ENCODE measurements around the gene RAC3.

RAC3 gene

GRCh38 chr17:81992306-81993102 is 39.0 kb upstream of the RAC3 start:
- Histone ChIP-seq H3K27me3 (replicated peaks; ENCODE audit: control insufficient read depth, insufficient read depth, low read length, poor library complexity, severe bottlenecking) (no peaks in the 10 kb centered on the region), H3K36me3 (ENCODE audit: control insufficient read depth, insufficient read depth, low read length) (peaks cover 9% of the 10 kb centered on the region), H3K9me3 (ENCODE audit: control insufficient read depth, low read length) (no peaks in the 10 kb centered on the region), H3K27ac (ENCODE audit: insufficient read depth, low read length, poor library complexity, severe bottlenecking) (no peak overlapping the region), H3K4me1 (ENCODE audit: control insufficient read depth, insufficient read depth, low read length, poor library complexity, severe bottlenecking) (no peaks in the 10 kb centered on the region), H3K4me3 (ENCODE audit: insufficient read depth, low read depth, low read length, poor library complexity, severe bottlenecking) (no peak overlapping the region)
- DNase-seq = no peak

GRCh38 chr17:81993729-81994592 is 37.5 kb upstream of the RAC3 start:
- H3K4me3 ChIP-seq (ENCODE audit: insufficient read depth, low read depth, low read length, poor library complexity, severe bottlenecking) = no peak overlapping the region
- no peaks in the 10 kb centered on the region for H3K27me3 ChIP-seq (replicated peaks; ENCODE audit: control insufficient read depth, insufficient read depth, low read length, poor library complexity, severe bottlenecking)
- peaks cover 9% of the 10 kb centered on the region for H3K36me3 ChIP-seq (ENCODE audit: control insufficient read depth, insufficient read depth, low read length)
- no peaks in the 10 kb centered on the region for H3K9me3 ChIP-seq (ENCODE audit: control insufficient read depth, low read length)
- DNase-seq = no peak
- H3K4me1 ChIP-seq (ENCODE audit: control insufficient read depth, insufficient read depth, low read length, poor library complexity, severe bottlenecking) = no peaks in the 10 kb centered on the region
- H3K27ac ChIP-seq (ENCODE audit: insufficient read depth, low read length, poor library complexity, severe bottlenecking) = no peak overlapping the region

DNA sequence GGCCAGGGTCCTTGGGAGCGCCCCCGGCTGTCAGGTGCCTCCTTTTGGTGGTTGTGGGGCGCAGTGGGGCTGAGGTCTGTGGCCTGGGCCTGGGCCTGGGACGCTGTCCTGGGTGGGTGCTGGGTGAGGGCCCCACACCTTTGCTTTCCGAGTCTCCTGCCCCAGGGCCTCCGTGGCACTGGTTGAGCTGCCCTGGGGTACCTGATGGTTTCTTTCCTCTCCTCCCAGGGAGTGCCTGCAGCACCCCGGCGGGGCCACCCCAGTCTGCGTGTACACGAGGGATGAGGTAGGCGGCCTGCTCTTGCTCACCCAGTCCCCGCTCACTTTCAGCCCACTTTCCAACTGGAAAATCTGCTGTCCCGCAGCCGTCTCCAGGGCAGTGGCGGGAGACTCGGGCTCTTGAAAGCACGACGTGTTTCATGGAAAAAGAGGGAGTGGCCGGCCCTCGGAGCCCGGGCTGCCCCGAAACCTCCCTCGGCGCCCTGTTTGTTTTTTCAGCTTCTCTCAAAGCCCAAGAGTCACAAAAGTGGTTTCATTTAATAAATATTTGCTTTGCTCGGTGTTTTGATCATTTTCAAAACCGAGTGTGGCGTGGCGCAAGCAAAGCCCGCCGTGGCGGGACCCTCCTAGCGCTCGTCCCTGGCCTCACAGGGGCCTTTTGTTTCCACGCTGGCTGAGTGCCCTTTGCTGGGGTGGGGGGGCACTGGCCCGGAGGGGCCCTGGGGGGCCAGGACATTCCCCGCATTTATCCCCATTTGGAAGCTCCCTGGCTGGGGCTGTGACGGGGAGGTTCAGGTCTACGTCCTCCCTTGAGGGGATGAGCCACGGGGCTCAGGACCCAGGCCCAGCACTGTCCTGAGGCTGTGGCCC is 36.6 kb upstream of the RAC3 start:
- Histone ChIP-seq H3K9me3 (ENCODE audit: control insufficient read depth, low read length) (no peaks in the 10 kb centered on the region), H3K36me3 (ENCODE audit: control insufficient read depth, insufficient read depth, low read length) (peaks cover 9% of the 10 kb centered on the region), H3K4me3 (ENCODE audit: insufficient read depth, low read depth, low read length, poor library complexity, severe bottlenecking) (no peak overlapping the region), H3K27ac (ENCODE audit: insufficient read depth, low read length, poor library complexity, severe bottlenecking) (no peak overlapping the region), H3K27me3 (replicated peaks; ENCODE audit: control insufficient read depth, insufficient read depth, low read length, poor library complexity, severe bottlenecking) (no peaks in the 10 kb centered on the region), H3K4me1 (ENCODE audit: control insufficient read depth, insufficient read depth, low read length, poor library complexity, severe bottlenecking) (no peaks in the 10 kb centered on the region)
- no peak for DNase-seq

DNA sequence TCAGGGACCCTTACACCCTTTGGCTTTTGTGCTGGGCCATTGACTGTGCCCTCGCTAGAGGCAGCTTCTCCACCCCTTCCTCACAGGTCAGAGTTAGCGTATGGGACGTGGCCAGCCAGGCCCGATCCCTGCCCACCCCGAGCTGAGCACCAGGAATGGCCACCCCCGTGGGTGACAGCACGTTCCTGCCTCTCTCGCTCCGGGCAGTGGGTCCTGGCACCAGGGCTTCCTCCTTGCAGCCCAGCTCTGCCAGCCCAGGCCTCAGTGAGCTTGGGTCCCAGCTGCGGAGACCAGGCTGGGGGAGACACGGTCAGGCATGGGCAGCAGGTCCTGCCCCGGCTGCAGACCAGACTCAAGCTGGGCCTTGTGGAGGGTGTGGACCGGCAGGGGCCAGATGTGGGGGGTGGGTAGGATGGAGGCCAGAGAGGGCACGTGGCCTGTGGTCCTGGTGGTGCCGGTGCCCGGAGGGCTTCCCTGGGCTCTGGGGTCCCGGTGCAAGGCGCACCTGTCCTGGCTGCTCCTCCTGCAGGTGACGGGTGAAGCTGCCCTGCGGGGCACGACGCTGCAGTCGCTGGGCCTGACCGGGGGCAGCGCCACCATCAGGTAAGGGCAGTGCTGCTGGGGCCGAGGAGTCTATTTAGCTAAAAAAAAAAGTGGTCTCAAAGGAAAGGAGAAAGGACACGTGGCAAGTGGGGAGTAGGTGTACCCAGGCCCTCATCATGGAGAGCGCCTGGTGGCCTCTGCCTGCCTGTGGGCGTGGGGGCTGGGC is 35.8 kb upstream of the RAC3 start:
- Histone ChIP-seq H3K27me3 (replicated peaks; ENCODE audit: control insufficient read depth, insufficient read depth, low read length, poor library complexity, severe bottlenecking) (no peaks in the 10 kb centered on the region), H3K36me3 (ENCODE audit: control insufficient read depth, insufficient read depth, low read length) (peaks cover 9% of the 10 kb centered on the region), H3K4me3 (ENCODE audit: insufficient read depth, low read depth, low read length, poor library complexity, severe bottlenecking) (no peak overlapping the region), H3K4me1 (ENCODE audit: control insufficient read depth, insufficient read depth, low read length, poor library complexity, severe bottlenecking) (no peaks in the 10 kb centered on the region), H3K9me3 (ENCODE audit: control insufficient read depth, low read length) (no peaks in the 10 kb centered on the region), H3K27ac (ENCODE audit: insufficient read depth, low read length, poor library complexity, severe bottlenecking) (no peak overlapping the region)
- no peak for DNase-seq

GRCh38 chr17:81996232-81996756 is 35.2 kb upstream of the RAC3 start:
- Histone ChIP-seq H3K4me1 (ENCODE audit: control insufficient read depth, insufficient read depth, low read length, poor library complexity, severe bottlenecking) (no peaks in the 10 kb centered on the region), H3K36me3 (ENCODE audit: control insufficient read depth, insufficient read depth, low read length) (peaks cover 9% of the 10 kb centered on the region)

DNA sequence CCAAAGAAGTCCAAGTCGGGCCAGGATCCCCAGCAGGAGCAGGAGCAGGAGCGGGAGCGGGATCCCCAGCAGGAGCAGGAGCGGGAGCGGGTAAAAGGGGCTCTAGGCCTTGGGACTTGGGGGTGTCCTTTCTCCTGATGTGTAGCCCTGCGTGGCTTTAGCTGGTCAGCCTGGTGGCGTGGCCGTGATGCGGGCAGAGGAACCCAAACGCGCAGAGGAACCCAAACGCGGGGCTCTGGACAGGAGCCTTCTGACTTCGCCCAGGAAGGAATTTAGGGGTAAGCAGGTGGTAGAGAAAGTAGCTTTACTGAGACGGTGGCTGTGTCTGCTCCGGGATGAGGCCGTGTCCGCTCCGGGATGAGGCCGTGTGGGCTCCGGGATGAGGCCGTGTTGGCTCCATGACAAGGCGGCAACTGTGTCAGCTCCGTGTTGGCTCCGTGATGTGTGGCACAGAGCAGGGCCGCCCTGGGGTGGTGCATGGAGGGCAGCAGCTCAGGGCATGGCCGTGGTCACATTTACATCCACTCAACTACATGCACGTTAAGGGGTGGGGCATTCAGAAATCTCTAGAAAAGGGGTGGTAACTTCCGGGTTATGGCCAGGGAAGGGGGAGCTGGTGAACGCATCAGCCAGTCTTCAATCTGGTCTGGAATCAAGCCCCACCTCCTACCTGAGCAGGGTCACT is 34.6 kb upstream of the RAC3 start:
- no peaks in the 10 kb centered on the region for H3K4me1 ChIP-seq (ENCODE audit: control insufficient read depth, insufficient read depth, low read length, poor library complexity, severe bottlenecking)
- no peaks in the 10 kb centered on the region for H3K9me3 ChIP-seq (ENCODE audit: control insufficient read depth, low read length)
- no peak overlapping the region for H3K27ac ChIP-seq (ENCODE audit: insufficient read depth, low read length, poor library complexity, severe bottlenecking)
- no peaks in the 10 kb centered on the region for H3K27me3 ChIP-seq (replicated peaks; ENCODE audit: control insufficient read depth, insufficient read depth, low read length, poor library complexity, severe bottlenecking)
- no peak overlapping the region for H3K4me3 ChIP-seq (ENCODE audit: insufficient read depth, low read depth, low read length, poor library complexity, severe bottlenecking)
- peaks cover 9% of the 10 kb centered on the region for H3K36me3 ChIP-seq (ENCODE audit: control insufficient read depth, insufficient read depth, low read length)
- DNase-seq = no peak

More at GRCh38 chr17:81996232-81996756, 35.2 kb upstream of the RAC3 start:
- Histone ChIP-seq H3K27me3 (replicated peaks; ENCODE audit: control insufficient read depth, insufficient read depth, low read length, poor library complexity, severe bottlenecking) (no peaks in the 10 kb centered on the region), H3K4me3 (ENCODE audit: insufficient read depth, low read depth, low read length, poor library complexity, severe bottlenecking) (no peak overlapping the region), H3K27ac (ENCODE audit: insufficient read depth, low read length, poor library complexity, severe bottlenecking) (no peak overlapping the region), H3K9me3 (ENCODE audit: control insufficient read depth, low read length) (no peaks in the 10 kb centered on the region)
- DNase-seq = no peak

- no peak overlapping the region for H3K4me3 ChIP-seq (ENCODE audit: insufficient read depth, low read depth, low read length, poor library complexity, severe bottlenecking)
- no peaks in the 10 kb centered on the region for H3K27me3 ChIP-seq (replicated peaks; ENCODE audit: control insufficient read depth, insufficient read depth, low read length, poor library complexity, severe bottlenecking)
- peaks cover 9% of the 10 kb centered on the region for H3K36me3 ChIP-seq (ENCODE audit: control insufficient read depth, insufficient read depth, low read length)
- no peaks in the 10 kb centered on the region for H3K4me1 ChIP-seq (ENCODE audit: control insufficient read depth, insufficient read depth, low read length, poor library complexity, severe bottlenecking)
- no peak for DNase-seq
- no peak overlapping the region for H3K27ac ChIP-seq (ENCODE audit: insufficient read depth, low read length, poor library complexity, severe bottlenecking)
- no peaks in the 10 kb centered on the region for H3K9me3 ChIP-seq (ENCODE audit: control insufficient read depth, low read length)
These were observed 33.3 kb upstream of the RAC3 start for GRCh38 chr17:81998212-81998611.

- DNase-seq = no peak
- Histone ChIP-seq H3K4me3 (ENCODE audit: insufficient read depth, low read depth, low read length, poor library complexity, severe bottlenecking) (no peak overlapping the region), H3K36me3 (ENCODE audit: control insufficient read depth, insufficient read depth, low read length) (peaks cover 9% of the 10 kb centered on the region), H3K4me1 (ENCODE audit: control insufficient read depth, insufficient read depth, low read length, poor library complexity, severe bottlenecking) (no peaks in the 10 kb centered on the region), H3K27ac (ENCODE audit: insufficient read depth, low read length, poor library complexity, severe bottlenecking) (no peak overlapping the region), H3K27me3 (replicated peaks; ENCODE audit: control insufficient read depth, insufficient read depth, low read length, poor library complexity, severe bottlenecking) (no peaks in the 10 kb centered on the region), H3K9me3 (ENCODE audit: control insufficient read depth, low read length) (no peaks in the 10 kb centered on the region)
These were observed 32.6 kb upstream of the RAC3 start for GRCh38 chr17:81998691-81999438.

Measured in effector memory CD4-positive, alpha-beta T cell (primary cell).